ENCODE data around the gene THOC1.

THOC1 gene

DNA sequence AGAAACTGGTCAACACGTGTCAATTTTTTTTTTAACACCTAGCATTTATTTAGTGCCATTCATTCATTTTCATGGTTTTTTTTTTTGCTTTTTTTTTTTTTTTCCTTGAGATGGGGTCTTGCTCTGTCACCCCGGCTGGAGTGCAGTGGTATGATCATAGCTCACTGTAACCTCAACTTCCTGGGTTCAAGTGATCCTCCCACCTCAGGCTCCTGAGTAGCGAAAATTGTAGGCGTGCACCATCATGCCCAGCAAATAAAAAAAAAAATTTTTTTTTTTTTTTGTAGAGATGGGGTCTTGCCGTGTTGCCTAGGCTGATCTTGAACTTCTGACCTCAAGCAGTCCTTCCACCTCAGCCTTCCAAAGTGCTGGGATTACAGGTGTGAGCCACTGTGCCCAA lies 88.3 kb downstream of the THOC1 start:
- Histone ChIP-seq H3K27me3 (ENCODE audit: insufficient read depth, insufficient read length) (no peaks in the 10 kb centered on the region), H3K9me3 (ENCODE audit: insufficient read depth, low read length) (no peaks in the 10 kb centered on the region), H3K4me3 (ENCODE audit: insufficient read length, low read depth) (no peak overlapping the region), H3K36me3 (ENCODE audit: insufficient read depth, insufficient read length, low read length) (peaks cover 39% of the 10 kb centered on the region), H3K4me1 (ENCODE audit: insufficient read depth, insufficient read length) (no peaks in the 10 kb centered on the region), H3K9ac (ENCODE audit: insufficient read length, low read depth) (no peak overlapping the region)
- DNase-seq (ENCODE audit: low read depth, low spot score) = no peak
- TF ChIP-seq YY1 (IDR thresholded peaks at IDR 0.05; ENCODE audit: insufficient read depth, insufficient read length) = no peak
- TF ChIP-seq SUZ12 (IDR thresholded peaks at IDR 0.05; ENCODE audit: extremely low read depth, insufficient read depth, insufficient read length) = no peak
- no peak for TF ChIP-seq ZNF274 (IDR thresholded peaks at IDR 0.05; ENCODE audit: low read depth, low read length)

GRCh38 chr18:172361-172760 lies 95.5 kb downstream of the THOC1 start:
- no peak for DNase-seq (ENCODE audit: low read depth, low spot score)
- no peak overlapping the region for H3K9ac ChIP-seq (ENCODE audit: insufficient read length, low read depth)
- no peak overlapping the region for H3K4me3 ChIP-seq (ENCODE audit: insufficient read length, low read depth)
- TF ChIP-seq YY1 (IDR thresholded peaks at IDR 0.05; ENCODE audit: insufficient read depth, insufficient read length) (no peak), SUZ12 (IDR thresholded peaks at IDR 0.05; ENCODE audit: extremely low read depth, insufficient read depth, insufficient read length) (no peak), ZNF274 (IDR thresholded peaks at IDR 0.05; ENCODE audit: low read depth, low read length) (no peak)
- no peaks in the 10 kb centered on the region for H3K27me3 ChIP-seq (ENCODE audit: insufficient read depth, insufficient read length)
- no peaks in the 10 kb centered on the region for H3K4me1 ChIP-seq (ENCODE audit: insufficient read depth, insufficient read length)
- H3K36me3 ChIP-seq (ENCODE audit: insufficient read depth, insufficient read length, low read length) = peaks cover 53% of the 10 kb centered on the region
- H3K9me3 ChIP-seq (ENCODE audit: insufficient read depth, low read length) = no peaks in the 10 kb centered on the region
